Lower leg skin (tissue), 4 donors: ENCODE measurements around the gene TMTC2. TPM values are rescaled to one million over a fixed set of nuclear protein-coding genes. Genes with fewer than 3 reads are reported as not detected.

Experiments used
- DNase-seq, 2 donors: peaks; one replicate each; pipeline ENCODE4 v3.0.0-alpha.2; 2019; ENCODE audit warnings: low spot score in 2 of 2
- H3K4me3 ChIP-seq: fragments of 200-600 bp; sonication (generic); 2 replicates; pipeline ENCODE4 v1.5.1; 2017; ENCODE audit warnings: mild to moderate bottlenecking, low read depth; ENCODE audit not compliant: poor library complexity, severe bottlenecking
- CTCF ChIP-seq, 3 donors: fragments of 450-650 bp; IDR thresholded peaks; one replicate each; pipeline ENCODE4 v1.5.1; 2016; ENCODE audit warnings: antibody characterized with exemption in 3 of 3, mild to moderate bottlenecking in 3 of 3, moderate library complexity in 2 of 3
- POLR2A ChIP-seq, 2 donors: fragments of 450-650 bp; IDR thresholded peaks; one replicate each; pipeline ENCODE4 v1.6.1; 2016 to 2017; ENCODE audit warnings: antibody characterized with exemption in 2 of 2, mild to moderate bottlenecking in 1 of 2, moderate library complexity in 1 of 2
- WGBS, 2 donors: methylation state at CpG; one replicate each; pipeline ENCODE4 v1.1.5; 2018; 5-methylcytosine and 5-hydroxymethylcytosine counted together
- intact Hi-C: fragments of 100-400 bp; cut with DNase I; formaldehyde crosslinking; loops from one replicate; pipeline ENCODE4 v1.15.0; 2023; ENCODE audit warnings: low total_unique reads
- total RNA-seq, 4 donors: library from RNA; depleted of rRNA; stranded (reverse); fragments of >200 nt; gene quantifications; one replicate each; pipeline ENCODE4 v1.1.0, GENCODE V29; 2016

The TMTC2 gene
- total RNA-seq, 4 donors from 2014 or later, result 12.9 to 17.4 (median 14.5) TPM

- intact Hi-C loops, result no loop called here
- no peak for DNase-seq
- TF ChIP-seq POLR2A (IDR thresholded peaks at IDR 0.05) (no peak), CTCF (IDR thresholded peaks at IDR 0.05) (no peak)
- H3K4me3 ChIP-seq, result no peak overlapping the region
- WGBS, 2 donors, result 59 to 63% methylated on average over 1 of the region's 1 CpG
Measured at GRCh38 chr12:82955043-82955442, 268.3 kb downstream of the TMTC2 start.

GRCh38 chr12:82958966-82959365 is 272.3 kb downstream of the TMTC2 start:
- TF ChIP-seq POLR2A (IDR thresholded peaks at IDR 0.05) (no peak), CTCF (IDR thresholded peaks at IDR 0.05) (no peak)
- intact Hi-C loops, result no loop called here
- DNase-seq, result no peak
- no peak overlapping the region for H3K4me3 ChIP-seq

GRCh38 chr12:82959821-82960220 is 273.1 kb downstream of the TMTC2 start:
- intact Hi-C loops, result no loop called here
- H3K4me3 ChIP-seq, result no peak overlapping the region
- no peak for TF ChIP-seq CTCF (IDR thresholded peaks at IDR 0.05)
- TF ChIP-seq POLR2A (IDR thresholded peaks at IDR 0.05), result no peak
- 52 to 54% methylated on average over 1 of the region's 1 CpG for WGBS, 2 donors
- no peak for DNase-seq

GRCh38 chr12:82961835-82962234 is 275.1 kb downstream of the TMTC2 start:
- DNase-seq, result no peak
- TF ChIP-seq POLR2A (IDR thresholded peaks at IDR 0.05) (no peak), CTCF (IDR thresholded peaks at IDR 0.05) (no peak)
- 90 to 94% methylated on average over 2 of the region's 2 CpGs for WGBS, 2 donors
- intact Hi-C loops, result no loop called here
- H3K4me3 ChIP-seq, result no peak overlapping the region

GRCh38 chr12:82963956-82964355 is 277.2 kb downstream of the TMTC2 start:
- WGBS, 2 donors, result 63 to 64% methylated on average over 3 of the region's 3 CpGs
- H3K4me3 ChIP-seq, result no peak overlapping the region
- no peak for DNase-seq
- TF ChIP-seq CTCF (IDR thresholded peaks at IDR 0.05) (no peak), POLR2A (IDR thresholded peaks at IDR 0.05) (no peak)
- intact Hi-C loops, result no loop called here

- TF ChIP-seq POLR2A (IDR thresholded peaks at IDR 0.05), result no peak
- no peak for TF ChIP-seq CTCF (IDR thresholded peaks at IDR 0.05)
- DNase-seq, result no peak
- intact Hi-C loops, result no loop called here
- H3K4me3 ChIP-seq, result no peak overlapping the region
- 53 to 65% methylated on average over 3 of the region's 3 CpGs for WGBS, 2 donors
Measured at GRCh38 chr12:82964446-82964845, 277.7 kb downstream of the TMTC2 start.
